Mesenteric fat pad (tissue), 1 donor: Measurements from ENCODE around the gene BNIPL. TPM values are rescaled to one million over a fixed set of nuclear protein-coding genes. Genes with fewer than 3 reads are reported as not detected.

ENCODE experiments used
- DNase-seq: peaks from one replicate; pipeline ENCODE4 v3.0.0-alpha.2; 2020; ENCODE audit warnings: low spot score
- long read RNA-seq: library from polyadenylated mRNA; unstranded; transcript quantifications from one replicate; pipeline ENCODE4 v2.0.0, GENCODE V29; 2020
- total RNA-seq: library from RNA; stranded (reverse); fragmentation: NEBNext Ultra II Directional; extraction: Animal tissue kit (Norgen Biotek cat#: 25700); gene quantifications from one replicate; pipeline ENCODE4 v1.2.1, GENCODE V29; 2021
- donor health status: DM: yes; HTN: yes; CAD: no.

BNIPL gene
- not detected for total RNA-seq
- long read RNA-seq = 0 reads

- DNase-seq = no peak
These were observed at the start of gene BNIPL for GRCh38 chr1:151036356-151036755. TSS of gene BNIPL (plus strand) at chr1:151036586. CDS start at chr1:151036726, 140 bp downstream.

- DNase-seq = no peak
These were observed 48.5 kb upstream of the BNIPL start for GRCh38 chr1:150987924-150988323.

GRCh38 chr1:150992626-150993025 is 43.8 kb upstream of the BNIPL start:
- DNase-seq = no peak

- DNase-seq = no peak
These were observed 42.1 kb upstream of the BNIPL start for GRCh38 chr1:150994248-150994647.

- no peak for DNase-seq
These were observed 40.9 kb upstream of the BNIPL start for GRCh38 chr1:150995460-150995859.

GRCh38 chr1:150995896-150996295 is 40.5 kb upstream of the BNIPL start:
- no peak for DNase-seq

GRCh38 chr1:150997126-150997872 is 39.1 kb upstream of the BNIPL start:
- no peak for DNase-seq

GRCh38 chr1:150997949-150998348 is 38.4 kb upstream of the BNIPL start:
- no peak for DNase-seq

- DNase-seq = no peak
These were observed 37.2 kb upstream of the BNIPL start for GRCh38 chr1:150999051-150999674.

GRCh38 chr1:150999926-151000325 is 36.5 kb upstream of the BNIPL start:
- no peak for DNase-seq

- DNase-seq = no peak
These were observed 36.0 kb upstream of the BNIPL start for GRCh38 chr1:151000408-151000807.

GRCh38 chr1:151001602-151002001 is 34.8 kb upstream of the BNIPL start:
- DNase-seq = no peak

GRCh38 chr1:151002051-151002450 is 34.3 kb upstream of the BNIPL start:
- no peak for DNase-seq

- no peak for DNase-seq
These were observed 33.8 kb upstream of the BNIPL start for GRCh38 chr1:151002611-151003010.

- DNase-seq = no peak
These were observed 33.2 kb upstream of the BNIPL start for GRCh38 chr1:151003180-151003579.

- no peak for DNase-seq
These were observed 30.6 kb upstream of the BNIPL start for GRCh38 chr1:151005729-151006319.

GRCh38 chr1:151006327-151007052 is 29.9 kb upstream of the BNIPL start, which contains the start of gene MINDY1:
TSS of gene MINDY1 (minus strand) at chr1:151006902. CDS start at chr1:151002617, 4,285 bp downstream.
- DNase-seq = no peak

- DNase-seq = no peak
These were observed 28.5 kb upstream of the BNIPL start for GRCh38 chr1:151007853-151008243.

GRCh38 chr1:151008244-151009205 is 27.9 kb upstream of the BNIPL start, which contains the start of gene PRUNE1:
TSS of gene PRUNE1 (plus strand) at chr1:151008449. CDS start at chr1:151008633, 184 bp downstream.
- DNase-seq = peak; percentile 99

- DNase-seq = no peak
These were observed 27.2 kb upstream of the BNIPL start for GRCh38 chr1:151009206-151009587.
